GM13976 (cell line): Measurements from ENCODE around the gene NKAIN2.
"Not testable (repeated sequence)": the region's sequence is repeated elsewhere in the genome, so short reads cannot be mapped to it uniquely, and the experiment has no call there.

Experiments used
- DNase-seq: peaks from one replicate; pipeline ENCODE4 v3.0.0; 2012; ENCODE audit warnings: low spot score
- in situ Hi-C: fragments of 300-500 bp; cut with MboI; formaldehyde crosslinking; loops from one replicate; pipeline ENCODE4 v1.12.0; 2022; ENCODE audit warnings: low sequenced_read_pairs, mixed read lengths, inconsistent platforms; ENCODE audit not compliant: unreplicated experiment
- TF ChIP-seq, protein P1 (sequence below): IDR thresholded peaks from 2 replicates; pipeline ENCODE4 v1.5.1; 2012; ENCODE audit warnings: borderline replicate concordance, mild to moderate bottlenecking; ENCODE audit not compliant: insufficient read depth; ENCODE audit errors: extremely low read depth, missing control alignments, control extremely low read depth

Gene NKAIN2

DNA sequence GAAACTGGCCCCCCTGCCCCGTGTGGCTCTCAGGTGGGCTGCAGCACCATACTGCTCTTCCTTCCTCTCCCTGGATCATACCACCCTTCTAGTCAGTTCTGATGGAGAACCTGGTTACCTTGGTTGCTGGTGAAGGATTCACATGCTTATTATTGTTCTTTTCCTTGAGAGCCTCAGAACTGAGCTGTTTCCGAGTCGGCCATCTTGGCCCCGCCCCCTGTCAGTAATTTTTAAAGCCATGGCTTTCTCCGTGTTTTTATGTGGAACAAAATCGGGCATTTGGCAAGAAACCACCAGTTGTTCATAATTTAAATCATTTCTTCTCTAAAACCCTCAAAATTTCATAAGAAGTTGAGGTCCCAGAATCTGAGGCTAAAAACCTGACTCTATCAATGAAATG, 493.8 kb downstream of the NKAIN2 start:
- in situ Hi-C loops: no loop called here
- TF ChIP-seq, protein P1, sequence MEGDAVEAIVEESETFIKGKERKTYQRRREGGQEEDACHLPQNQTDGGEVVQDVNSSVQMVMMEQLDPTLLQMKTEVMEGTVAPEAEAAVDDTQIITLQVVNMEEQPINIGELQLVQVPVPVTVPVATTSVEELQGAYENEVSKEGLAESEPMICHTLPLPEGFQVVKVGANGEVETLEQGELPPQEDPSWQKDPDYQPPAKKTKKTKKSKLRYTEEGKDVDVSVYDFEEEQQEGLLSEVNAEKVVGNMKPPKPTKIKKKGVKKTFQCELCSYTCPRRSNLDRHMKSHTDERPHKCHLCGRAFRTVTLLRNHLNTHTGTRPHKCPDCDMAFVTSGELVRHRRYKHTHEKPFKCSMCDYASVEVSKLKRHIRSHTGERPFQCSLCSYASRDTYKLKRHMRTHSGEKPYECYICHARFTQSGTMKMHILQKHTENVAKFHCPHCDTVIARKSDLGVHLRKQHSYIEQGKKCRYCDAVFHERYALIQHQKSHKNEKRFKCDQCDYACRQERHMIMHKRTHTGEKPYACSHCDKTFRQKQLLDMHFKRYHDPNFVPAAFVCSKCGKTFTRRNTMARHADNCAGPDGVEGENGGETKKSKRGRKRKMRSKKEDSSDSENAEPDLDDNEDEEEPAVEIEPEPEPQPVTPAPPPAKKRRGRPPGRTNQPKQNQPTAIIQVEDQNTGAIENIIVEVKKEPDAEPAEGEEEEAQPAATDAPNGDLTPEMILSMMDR: no peak
- DNase-seq: no peak

DNA sequence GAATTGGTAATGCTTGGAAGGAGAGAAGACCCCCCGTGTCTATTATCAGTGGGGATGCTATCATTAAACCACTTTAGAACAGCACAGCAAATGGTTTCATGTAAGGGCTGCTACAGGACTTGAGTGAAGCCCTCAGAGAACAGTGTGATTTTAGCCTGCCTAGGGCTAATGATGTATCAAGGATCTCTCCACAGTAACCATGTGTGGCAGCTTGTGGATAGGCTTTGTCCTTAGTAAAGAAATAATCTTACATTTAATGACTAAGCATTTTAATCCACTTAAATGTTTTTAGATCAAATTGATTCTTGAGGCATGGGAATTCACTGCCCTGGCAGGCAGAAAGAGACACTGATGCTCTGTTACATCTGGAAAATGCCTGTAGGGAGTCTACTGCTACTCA, 495.1 kb downstream of the NKAIN2 start:
- DNase-seq: no peak
- in situ Hi-C loops: no loop called here
- TF ChIP-seq, protein P1: no peak

DNA sequence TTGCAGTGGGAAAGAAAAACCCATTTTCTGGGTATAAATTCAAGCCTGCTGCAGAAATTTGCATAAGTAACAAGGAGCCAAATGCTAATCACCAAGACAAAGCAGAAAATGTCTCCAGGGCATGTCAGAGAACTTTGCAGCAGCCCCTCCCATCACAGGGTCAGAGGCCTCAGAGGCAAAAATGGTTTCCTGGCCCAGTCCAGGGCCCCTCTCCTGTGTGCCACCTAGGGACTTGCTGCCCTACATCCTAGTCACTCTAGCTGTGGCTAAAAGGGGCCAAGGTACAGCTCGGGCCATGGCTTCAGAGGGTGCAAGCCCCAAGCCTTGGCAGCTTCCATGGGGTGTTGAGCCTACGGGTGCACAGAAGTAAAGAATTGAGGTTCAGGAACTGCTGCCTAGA, 497.2 kb downstream of the NKAIN2 start:
- in situ Hi-C loops, DNase-seq: not testable (repeated sequence)

DNA sequence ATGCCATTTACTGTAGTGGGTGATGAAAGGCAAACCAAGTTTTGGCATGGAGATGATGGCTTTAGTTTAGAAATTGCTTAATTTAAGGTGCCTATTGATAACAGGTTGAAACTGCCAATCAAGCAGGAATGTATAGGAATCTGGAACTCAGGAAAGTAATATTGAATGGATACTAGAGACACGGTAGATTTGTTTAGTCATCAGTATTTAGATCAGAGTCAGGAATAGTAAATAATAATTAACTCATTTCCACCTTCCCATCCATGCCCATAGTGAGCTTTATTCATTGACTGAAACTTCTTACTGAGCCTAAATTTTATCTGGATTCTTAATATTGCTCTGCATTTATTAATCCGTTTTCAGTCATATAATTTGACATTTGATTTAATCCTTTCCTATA, 500.3 kb downstream of the NKAIN2 start:
- no peak for DNase-seq
- TF ChIP-seq, protein P1: no peak
- in situ Hi-C loops: no loop called here

DNA sequence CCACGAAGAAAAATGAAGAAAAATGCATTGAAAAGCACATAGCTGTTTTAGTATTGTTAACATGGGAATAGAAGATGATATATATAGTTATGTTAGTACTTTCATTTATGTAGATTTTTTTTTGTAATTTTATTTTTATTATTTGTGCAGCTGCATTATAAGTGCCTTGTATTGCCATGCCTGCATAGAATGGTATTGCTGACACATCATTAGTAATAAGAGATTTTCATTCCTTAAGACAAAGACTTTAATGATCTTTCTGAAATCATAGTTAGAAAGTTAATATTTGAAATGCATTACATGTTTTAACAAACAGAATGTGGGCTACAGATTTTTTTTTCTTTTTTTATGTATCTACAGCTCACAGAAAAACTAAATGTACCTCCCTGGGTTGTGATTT, 506.5 kb downstream of the NKAIN2 start:
- TF ChIP-seq, protein P1: no peak
- DNase-seq: no peak
- in situ Hi-C loops: no loop called here

DNA sequence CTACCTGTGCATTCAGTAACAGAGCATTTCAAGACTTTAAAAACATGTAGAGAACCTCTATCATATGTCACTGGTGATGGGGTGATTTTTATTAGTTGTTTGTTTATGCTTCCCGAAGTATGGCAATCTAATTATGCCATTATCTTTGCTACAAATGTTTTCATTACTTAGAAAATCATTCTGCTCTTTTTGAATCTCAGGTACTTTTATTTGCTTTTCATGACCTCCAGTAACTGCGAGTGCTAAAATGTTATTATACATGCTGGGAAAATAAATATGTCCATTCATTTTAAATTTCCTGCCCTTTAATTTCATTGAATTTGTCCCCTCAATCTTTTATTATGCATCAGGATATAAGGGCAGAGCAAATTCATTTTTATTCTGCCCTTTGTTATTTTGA, 515.7 kb downstream of the NKAIN2 start:
- no peak for DNase-seq
- TF ChIP-seq, protein P1: no peak
- in situ Hi-C loops: no loop called here

DNA sequence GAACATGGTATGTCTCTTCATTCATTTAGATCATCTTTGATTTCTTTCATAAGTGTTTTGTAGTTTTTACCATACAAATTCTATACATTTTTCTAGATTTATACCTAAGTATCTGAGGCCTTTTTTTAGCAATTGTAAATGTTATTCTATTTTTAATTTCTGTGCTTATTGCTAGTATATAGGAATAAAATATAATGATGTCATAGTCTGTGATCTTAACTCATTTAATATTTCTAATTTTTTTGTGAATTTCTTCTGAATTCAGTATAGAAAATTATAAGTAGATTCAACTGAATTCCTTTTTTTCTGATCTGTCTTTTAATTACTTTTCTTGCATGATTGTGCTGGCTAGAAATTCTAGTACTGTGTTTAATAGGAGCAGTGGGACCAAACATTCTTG, 520.6 kb downstream of the NKAIN2 start:
- no peak for DNase-seq
- TF ChIP-seq, protein P1: no peak
- in situ Hi-C loops: no loop called here
